Kidney epithelial cell (primary cell): ENCODE results near the gene DCANP1. TPM values are rescaled to one million over a fixed set of nuclear protein-coding genes. Genes with fewer than 3 reads are reported as not detected.

Source experiments
- DNase-seq: peaks from one replicate; pipeline ENCODE4 v3.0.0-alpha.2; 2010; ENCODE audit warnings: low read depth
- H3K27me3 ChIP-seq: 2 replicates; pipeline ENCODE4 v1.6.0; 2011; ENCODE audit warnings: low read length; ENCODE audit not compliant: control insufficient read depth, insufficient read depth
- H3K36me3 ChIP-seq: 2 replicates; pipeline ENCODE4 v1.5.1; 2011; ENCODE audit warnings: low read length; ENCODE audit not compliant: control insufficient read depth, insufficient read depth
- H3K4me3 ChIP-seq: 2 replicates; pipeline ENCODE4 v1.5.1; 2011; ENCODE audit warnings: low read depth, mild to moderate bottlenecking, control low read depth, low read length
- CTCF ChIP-seq: IDR thresholded peaks from 2 replicates; pipeline ENCODE4 v1.5.1; 2011; ENCODE audit warnings: mild to moderate bottlenecking, moderate library complexity, low read length, control low read depth, inconsistent platforms; ENCODE audit not compliant: insufficient read depth, poor library complexity, severe bottlenecking
- total RNA-seq: library from RNA; depleted of rRNA; stranded (reverse); fragments of >200 nt; gene quantifications from 2 replicates; pipeline ENCODE4 v1.2.3, GENCODE V29; 2015

DCANP1 gene
- total RNA-seq, 1 donor from 2014 or later, result not detected

GRCh38 chr5:135487037-135487395, 39.9 kb upstream of the DCANP1 start:
- Histone ChIP-seq H3K4me3 (no peak overlapping the region), H3K36me3 (no peaks in the 10 kb centered on the region), H3K27me3 (peaks cover 58% of the 10 kb centered on the region)
- no peak for DNase-seq
- no peak for TF ChIP-seq CTCF

- Histone ChIP-seq H3K36me3 (no peaks in the 10 kb centered on the region), H3K27me3 (peaks cover 54% of the 10 kb centered on the region), H3K4me3 (no peak overlapping the region)
- DNase-seq, result no peak
- TF ChIP-seq CTCF, result no peak
Observed at GRCh38 chr5:135486131-135487036, 39.2 kb upstream of the DCANP1 start.

GRCh38 chr5:135484674-135485086, 37.5 kb upstream of the DCANP1 start:
- TF ChIP-seq CTCF, result no peak
- DNase-seq, result no peak
- H3K4me3 ChIP-seq, result no peak overlapping the region
- H3K27me3 ChIP-seq, result peaks cover 41% of the 10 kb centered on the region
- H3K36me3 ChIP-seq, result no peaks in the 10 kb centered on the region

- H3K4me3 ChIP-seq, result no peak overlapping the region
- no peaks in the 10 kb centered on the region for H3K36me3 ChIP-seq
- peaks cover 36% of the 10 kb centered on the region for H3K27me3 ChIP-seq
- no peak for TF ChIP-seq CTCF
- DNase-seq, result no peak
Observed at GRCh38 chr5:135483254-135483653, 36.1 kb upstream of the DCANP1 start.

- DNase-seq, result no peak
- peaks cover 35% of the 10 kb centered on the region for H3K27me3 ChIP-seq
- H3K36me3 ChIP-seq, result no peaks in the 10 kb centered on the region
- no peak overlapping the region for H3K4me3 ChIP-seq
- no peak for TF ChIP-seq CTCF
Observed at GRCh38 chr5:135482381-135482933, 35.3 kb upstream of the DCANP1 start.
